AG08395 (cell line): ENCODE results near the gene SERPINB7.

Experiments
- DNase-seq: peaks from one replicate; pipeline ENCODE4 v3.0.0; 2012; ENCODE audit warnings: mixed read lengths, low spot score

The SERPINB7 gene

DNA sequence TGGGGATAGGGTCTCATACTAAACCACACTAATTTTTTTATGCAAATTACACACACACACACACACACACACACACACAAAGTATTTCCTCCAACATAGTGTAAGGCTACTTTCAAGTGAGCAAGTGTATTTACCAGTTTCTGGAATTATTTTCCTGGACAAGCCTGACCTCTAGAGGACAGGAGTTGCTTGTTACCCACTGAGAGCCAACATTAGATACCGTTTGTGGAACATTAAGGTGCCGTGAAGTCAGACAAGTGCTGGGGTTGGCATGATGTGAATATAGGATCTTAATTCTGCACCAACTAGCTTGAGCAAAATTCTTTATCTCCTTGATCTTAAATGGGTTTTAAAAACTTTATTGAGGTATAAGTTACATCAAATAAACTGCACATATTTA, 72.9 kb downstream of the SERPINB7 start:
- DNase-seq = peak; percentile 54

DNA sequence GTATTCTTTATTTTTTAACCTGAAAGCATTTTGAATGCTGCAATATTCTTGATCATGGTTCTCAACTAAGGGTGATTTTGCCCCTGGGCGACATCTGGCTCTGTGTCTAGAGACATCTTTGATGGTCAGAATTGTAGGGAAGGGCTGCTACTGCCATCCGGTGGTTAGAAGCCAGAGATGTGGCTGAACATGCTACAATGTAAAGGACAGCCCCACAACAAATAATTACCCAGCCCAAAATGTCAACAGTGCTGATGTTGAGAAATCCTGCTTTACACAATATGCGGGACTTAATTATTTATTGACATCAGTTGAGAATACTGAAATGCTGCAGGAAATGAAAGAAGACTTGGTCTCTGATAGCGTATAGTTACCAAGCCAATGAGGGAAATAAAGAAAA, 74.8 kb downstream of the SERPINB7 start:
- peak; percentile 57 for DNase-seq

DNA sequence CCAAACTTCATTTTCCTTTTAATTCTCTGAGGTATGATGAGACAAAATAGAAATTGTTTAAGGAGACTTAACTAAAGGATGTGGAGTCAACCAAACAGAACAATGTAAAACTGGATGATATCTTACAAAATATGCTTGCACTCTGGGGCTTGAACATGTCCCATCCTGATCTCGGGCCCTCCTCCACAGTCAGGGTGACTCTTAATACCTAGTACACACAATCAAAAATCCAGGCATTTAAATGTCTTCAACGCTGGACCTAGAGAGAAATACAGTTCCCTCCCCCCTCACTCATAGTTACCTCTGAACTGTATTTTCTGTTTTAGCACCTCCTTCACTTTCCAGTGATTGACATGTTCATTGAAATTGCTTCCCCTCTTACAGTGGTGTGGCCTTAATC, 75.4 kb downstream of the SERPINB7 start:
- no peak for DNase-seq
